H1 (cell line): ENCODE measurements around the gene ITGAE. TPM values are rescaled to one million over a fixed set of nuclear protein-coding genes. Genes with fewer than 3 reads are reported as not detected.

Source experiments
- CTCF ChIA-PET: fragments of 300-600 bp; sonication (Branson Sonifier 250); formaldehyde crosslinking; loops from one replicate; lab custom pipeline; 2021; ENCODE audit not compliant: partially characterized antibody; lab: Charles Lee
- POLR2A ChIA-PET: fragments of 300-600 bp; sonication (Branson Sonifier 250); formaldehyde crosslinking; loops from one replicate; lab custom pipeline; 2021; ENCODE audit warnings: inconsistent platforms; ENCODE audit not compliant: partially characterized antibody; lab: Charles Lee
- DNase-seq, 2 experiments: peaks; one replicate each; pipeline versions ENCODE4 v3.0.0 to v3.0.0-alpha.2; 2010 to 2022; ENCODE audit warnings: low spot score in 2 of 2, low read depth in 1 of 2, mixed read lengths in 1 of 2
- FAIRE-seq: peaks from 2 replicates; lab custom pipeline; 2011; peaks lifted over from hg19 to GRCh38; lab: Jason Lieb, UNC
- H2AFZ ChIP-seq: 2 replicates; pipeline ENCODE4 v1.8.1; 2012; ENCODE audit warnings: low read length, inconsistent platforms
- H2AK5ac ChIP-seq: 2 replicates; pipeline ENCODE4 v1.6.1; 2013; ENCODE audit warnings: low read depth, low read length
- H2BK120ac ChIP-seq: replicated peaks from 2 replicates; pipeline ENCODE3; 2013; ENCODE audit warnings: low read depth, low read length, inconsistent platforms
- H2BK12ac ChIP-seq: 2 replicates; pipeline ENCODE4 v1.6.1; 2013; ENCODE audit warnings: low read depth, low read length
- H2BK15ac ChIP-seq: 2 replicates; pipeline ENCODE4 v1.6.1; 2013; ENCODE audit warnings: low read length
- H2BK20ac ChIP-seq: 2 replicates; pipeline ENCODE4 v1.6.1; 2013; ENCODE audit warnings: low read length
- H2BK5ac ChIP-seq: 2 replicates; pipeline ENCODE4 v1.6.1; 2013; ENCODE audit warnings: low read depth, low read length
- H3K14ac ChIP-seq: 2 replicates; pipeline ENCODE4 v1.6.1; 2013; ENCODE audit warnings: inconsistent platforms; ENCODE audit not compliant: insufficient read length
- H3K18ac ChIP-seq: 2 replicates; pipeline ENCODE4 v1.6.1; 2013; ENCODE audit warnings: low read length; ENCODE audit errors: extremely low read depth
- H3K23ac ChIP-seq: 2 replicates; pipeline ENCODE4 v1.6.1; 2013; ENCODE audit warnings: inconsistent platforms; ENCODE audit not compliant: insufficient read length
- H3K23me2 ChIP-seq: 2 replicates; pipeline ENCODE4 v1.6.1; 2013; ENCODE audit warnings: low read depth, low read length
- H3K27ac ChIP-seq: 2 replicates; pipeline ENCODE4 v1.6.1; 2011; ENCODE audit warnings: low read depth, low read length, inconsistent platforms
- H3K27me3 ChIP-seq, 4 experiments: replicated peaks in 1 of 4; 1 replicate in 1 of 4; 2 replicates in 3 of 4; pipeline versions ENCODE4 v1.6.1 to v1.8.1; 2011 to 2013; ENCODE audit warnings: low read length in 3 of 4, mild to moderate bottlenecking in 3 of 4, inconsistent platforms in 2 of 4, mixed read lengths in 2 of 4, moderate library complexity in 1 of 4; ENCODE audit not compliant: control insufficient read depth in 3 of 4, insufficient read depth in 3 of 4; ENCODE audit errors: extremely low read depth in 1 of 4
- H3K36me3 ChIP-seq, 4 experiments: 2 replicates each; pipeline versions ENCODE4 v1.6.1 to v1.8.1; 2011 to 2013; ENCODE audit warnings: mild to moderate bottlenecking in 4 of 4, low read length in 3 of 4, moderate library complexity in 2 of 4, control low read depth in 1 of 4, inconsistent platforms in 1 of 4; ENCODE audit not compliant: insufficient read depth in 4 of 4, control insufficient read depth in 2 of 4
- H3K4ac ChIP-seq: replicated peaks from 2 replicates; pipeline ENCODE3; 2013; ENCODE audit warnings: low read length, low read depth, mixed read lengths, inconsistent platforms; ENCODE audit not compliant: insufficient read length
- H3K4me1 ChIP-seq, 4 experiments: replicated peaks in 1 of 4; 1 replicate in 1 of 4; 2 replicates in 3 of 4; pipeline versions ENCODE4 v1.6.1 to v1.8.1; 2011 to 2013; ENCODE audit warnings: low read length in 3 of 4, inconsistent platforms in 2 of 4, mixed read lengths in 1 of 4; ENCODE audit not compliant: insufficient read depth in 4 of 4, control insufficient read depth in 3 of 4
- H3K4me2 ChIP-seq, 2 experiments: 2 replicates each; pipeline versions ENCODE4 v1.6.1 to v1.8.1; 2011 to 2013; ENCODE audit warnings: low read depth in 2 of 2, low read length in 2 of 2, control low read depth in 1 of 2, inconsistent platforms in 1 of 2, mild to moderate bottlenecking in 1 of 2; ENCODE audit not compliant: insufficient read depth in 1 of 2
- H3K4me3 ChIP-seq, 4 experiments: fragments of 200-600, 300-600 bp in 1 of 4; sonication (generic), shearing (Covaris generic), sonication (Bioruptor Twin) in 1 of 4; 2 replicates each; pipeline versions ENCODE4 v1.5.1 to v1.8.1; 2011 to 2016; ENCODE audit warnings: low read length in 4 of 4, low read depth in 3 of 4, control low read depth in 2 of 4, inconsistent platforms in 2 of 4, mild to moderate bottlenecking in 2 of 4, mixed read lengths in 1 of 4, moderate library complexity in 1 of 4; ENCODE audit not compliant: insufficient read depth in 2 of 4; ENCODE audit errors: extremely low read depth in 1 of 4
- H3K56ac ChIP-seq: replicated peaks from 2 replicates; pipeline ENCODE3; 2013; ENCODE audit warnings: low read depth, mild to moderate bottlenecking, mixed read lengths, low read length, inconsistent platforms; ENCODE audit not compliant: insufficient read length
- H3K79me1 ChIP-seq: 2 replicates; pipeline ENCODE4 v1.6.1; 2013; ENCODE audit warnings: low read depth, low read length, control low read depth
- H3K79me2 ChIP-seq, 2 experiments: 2 replicates each; pipeline versions ENCODE4 v1.6.1 to v1.8.1; 2012 to 2013; ENCODE audit warnings: low read length in 2 of 2, mild to moderate bottlenecking in 2 of 2, inconsistent platforms in 1 of 2; ENCODE audit not compliant: insufficient read depth in 2 of 2, control insufficient read depth in 1 of 2
- H3K9ac ChIP-seq, 4 experiments: replicated peaks in 1 of 4; 1 replicate in 1 of 4; 2 replicates in 3 of 4; pipeline versions ENCODE4 v1.6.1 to v1.8.1; 2011 to 2013; ENCODE audit warnings: low read depth in 3 of 4, low read length in 3 of 4, control low read depth in 2 of 4, mild to moderate bottlenecking in 2 of 4, moderate library complexity in 2 of 4, inconsistent platforms in 1 of 4; ENCODE audit errors: extremely low read depth in 1 of 4
- H3K9me3 ChIP-seq, 2 experiments: 2 replicates each; pipeline versions ENCODE4 v1.6.1 to v1.8.1; 2012 to 2013; ENCODE audit warnings: mild to moderate bottlenecking in 2 of 2, moderate library complexity in 2 of 2, control low read depth in 1 of 2, inconsistent platforms in 1 of 2, low read depth in 1 of 2, low read length in 1 of 2, mixed read lengths in 1 of 2; ENCODE audit not compliant: insufficient read depth in 2 of 2
- H4K20me1 ChIP-seq, 2 experiments: replicated peaks in 1 of 2; 2 replicates each; pipeline versions ENCODE3 to v1.8.1; 2011 to 2013; ENCODE audit warnings: inconsistent platforms in 2 of 2, low read length in 2 of 2, mild to moderate bottlenecking in 1 of 2; ENCODE audit not compliant: insufficient read depth in 2 of 2, control insufficient read depth in 1 of 2
- H4K5ac ChIP-seq: 2 replicates; pipeline ENCODE4 v1.6.1; 2013; ENCODE audit warnings: low read length, low read depth, mixed read lengths, inconsistent platforms; ENCODE audit not compliant: insufficient read length
- H4K8ac ChIP-seq: 2 replicates; pipeline ENCODE4 v1.8.0; 2013; ENCODE audit warnings: mild to moderate bottlenecking, moderate library complexity, low read length, inconsistent platforms; ENCODE audit not compliant: insufficient read depth; ENCODE audit errors: extremely low read depth
- H4K91ac ChIP-seq: replicated peaks from 2 replicates; pipeline ENCODE3; 2013; ENCODE audit warnings: low read length, mixed read lengths, inconsistent platforms; ENCODE audit not compliant: insufficient read length
- ASH2L ChIP-seq: fragments of 200-600, 300-600 bp; sonication (generic); IDR thresholded peaks from one replicate; pipeline ENCODE4 v1.7.1; 2017; ENCODE audit warnings: low read length
- BACH1 ChIP-seq: IDR thresholded peaks from 2 replicates; pipeline ENCODE4 v1.6.1; 2012; ENCODE audit warnings: low read length, improper control_type of control experiment
- BCL11A ChIP-seq, 2 experiments: IDR thresholded peaks; one replicate each; pipeline ENCODE4 v1.6.1; 2011; ENCODE audit warnings: low read depth in 2 of 2, low read length in 2 of 2, mild to moderate bottlenecking in 2 of 2
- CBX5 ChIP-seq: fragments of 300-800, 300-1000 bp; sonication (generic); IDR thresholded peaks from 2 replicates; pipeline ENCODE4 v1.7.1; 2016; ENCODE audit warnings: antibody characterized with exemption, low read length, low read depth
- CHD2 ChIP-seq: IDR thresholded peaks from 2 replicates; pipeline ENCODE4 v1.6.1; 2012; ENCODE audit warnings: low read length, improper control_type of control experiment
- GTF2F1 ChIP-seq: IDR thresholded peaks from 2 replicates; pipeline ENCODE4 v1.6.1; 2012; ENCODE audit warnings: low read depth, low read length, improper control_type of control experiment, borderline replicate concordance
- KDM4A ChIP-seq: IDR thresholded peaks from one replicate; pipeline ENCODE4 v1.7.1; 2012; ENCODE audit warnings: low read depth, mild to moderate bottlenecking, moderate library complexity, low read length, inconsistent platforms; ENCODE audit not compliant: severe bottlenecking
- SIX5 ChIP-seq: IDR thresholded peaks from 2 replicates; pipeline ENCODE4 v1.6.1; 2011; ENCODE audit warnings: mild to moderate bottlenecking, low read depth, low read length
- SUZ12 ChIP-seq: fragments of 200-600 bp; sonication (generic); IDR thresholded peaks from 2 replicates; pipeline ENCODE4 v1.6.1; 2012; ENCODE audit warnings: mild to moderate bottlenecking, inconsistent platforms, low read length, moderate library complexity, mixed read lengths
- TAF7 ChIP-seq: optimal IDR thresholded peaks from 2 replicates; pipeline ENCODE3; 2011; ENCODE audit warnings: low read depth, mild to moderate bottlenecking, inconsistent platforms, low read length, moderate library complexity, borderline replicate concordance
- YY1 ChIP-seq: IDR thresholded peaks from 2 replicates; pipeline ENCODE4 v1.6.1; 2011; ENCODE audit warnings: low read depth, mild to moderate bottlenecking, low read length
- WGBS, 2 experiments: shearing (Covaris generic) in 1 of 2; methylation state at CpG; one replicate each; pipeline versions ENCODE4 v1.1.6 to v1.1.7; 2013 to 2015; ENCODE audit warnings: low lambda C conversion rate in 2 of 2, mixed read lengths in 2 of 2, inconsistent platforms in 1 of 2, low coverage in 1 of 2, missing lambda C conversion rate in 1 of 2; ENCODE audit not compliant: insufficient replicate concordance in 2 of 2, insufficient coverage in 1 of 2, insufficient read length in 1 of 2; ENCODE audit errors: extremely low coverage in 1 of 2, missing lambda C conversion rate in 1 of 2; 5-methylcytosine and 5-hydroxymethylcytosine counted together
- polyA plus RNA-seq, 7 experiments: library from polyadenylated mRNA; depleted of rRNA in 3 of 7; stranded (reverse) in 5 of 7; unstranded in 2 of 7; fragments of >200 nt in 5 of 7; fragments of 200-250 nt in 2 of 7; gene quantifications; 1 replicate in 5 of 7; 2 replicates in 1 of 7; 4 replicates in 1 of 7; pipeline versions ENCODE4 v1.2.1 to v1.2.3, GENCODE V29; 2011 to 2013; ENCODE audit warnings: missing spikeins in 2 of 7, mixed read lengths in 2 of 7
- total RNA-seq: library from RNA; stranded (reverse); fragmentation: NEBNext Ultra II Directional; extraction: Animal tissue kit (Norgen Biotek cat#: 25700); gene quantifications from 2 replicates; pipeline ENCODE4 v1.2.1, GENCODE V29; 2021

The ITGAE gene
- total and polyA plus RNA-seq, 2 of the 8 experiments (the other 6 are each of a cell fraction or from before 2014, with no cell fraction given) = 23.2 to 43.1 TPM

- H3K18ac ChIP-seq = no peak overlapping the region
- H2BK20ac ChIP-seq = no peak overlapping the region
- H3K36me3 ChIP-seq = peaks cover 9 to 34% (median 18%) of the 10 kb centered on the region in 4 experiments; a peak in 7 of 8 replicates
- H2AK5ac ChIP-seq = no peak overlapping the region
- WGBS, 2 experiments = 89% methylated on average over 13 of the region's 13 CpGs; no CpG with 5 or more reads in 1 of the 2 experiments
- H3K79me1 ChIP-seq = no peaks in the 10 kb centered on the region
- no peak overlapping the region for H3K27ac ChIP-seq
- H3K27me3 ChIP-seq = no peaks in the 10 kb centered on the region
- H4K5ac ChIP-seq = no peak overlapping the region
- no peaks in the 10 kb centered on the region for H3K23me2 ChIP-seq
- no peak overlapping the region for H3K4me3 ChIP-seq
- TF ChIP-seq BACH1 = no peak
- no peak for TF ChIP-seq SIX5
- TF ChIP-seq GTF2F1 = no peak
- no peak for TF ChIP-seq SUZ12
- no peak for TF ChIP-seq CHD2
- TF ChIP-seq BCL11A (IDR thresholded peaks at IDR 0.05; ENCODE audit: low read depth in 2 of 2, low read length in 2 of 2) = no peak
- no peak for TF ChIP-seq TAF7
- TF ChIP-seq ASH2L = no peak
- TF ChIP-seq KDM4A = no peak
- no peak for TF ChIP-seq CBX5
- TF ChIP-seq YY1 = no peak
- H3K4ac ChIP-seq = no peak overlapping the region
- H2AFZ ChIP-seq = no peak overlapping the region
- ChIA-PET CTCF (interaction anchor here (1.3 to 2.4 kb wide), 4 partner anchors 10 to 41 kb away, joined by 3 to 6 read pairs (median 3); no protein-coding TSS in a partner anchor), POLR2A (interaction anchor here (1.3 to 2.4 kb wide), 2 partner anchors 10 to 17 kb away, joined by 3 to 11 read pairs; partner anchors contain the start of genes HASPIN and P2RX5)
- H2BK5ac ChIP-seq = no peak overlapping the region
- H4K20me1 ChIP-seq = no peaks in the 10 kb centered on the region
- no peak overlapping the region for H3K4me2 ChIP-seq
- no peaks in the 10 kb centered on the region for H3K9me3 ChIP-seq
- no peak overlapping the region for H3K9ac ChIP-seq
- H2BK12ac ChIP-seq = no peak overlapping the region
- FAIRE-seq = no peak
- no peak overlapping the region for H4K8ac ChIP-seq
- H2BK15ac ChIP-seq = no peak overlapping the region
- no peak for DNase-seq
- H2BK120ac ChIP-seq = no peak overlapping the region
- H3K14ac ChIP-seq = no peak overlapping the region
- no peak overlapping the region for H3K56ac ChIP-seq
- no peak overlapping the region for H3K23ac ChIP-seq
- no peak overlapping the region for H4K91ac ChIP-seq
- H3K79me2 ChIP-seq = no peaks in the 10 kb centered on the region
- H3K4me1 ChIP-seq = no peaks in the 10 kb centered on the region
These were observed 88.1 kb downstream of the ITGAE start for GRCh38 chr17:3712811-3713463.
